H9 (cell line): ENCODE data around the gene CCDC102B. TPM values are rescaled to one million over a fixed set of nuclear protein-coding genes. Genes with fewer than 3 reads are reported as not detected.

Source experiments
- DNase-seq: peaks from one replicate; pipeline ENCODE4 v3.0.0-alpha.2; 2017
- H2AFZ ChIP-seq: one replicate; pipeline ENCODE4 v1.6.1; 2013; ENCODE audit warnings: mild to moderate bottlenecking, low read length, control low read depth, moderate library complexity
- H2AK5ac ChIP-seq: 2 replicates; pipeline ENCODE4 v1.6.1; 2013; ENCODE audit warnings: low read length, control low read depth, mixed read lengths; ENCODE audit not compliant: insufficient read length
- H2BK120ac ChIP-seq: one replicate; pipeline ENCODE4 v1.6.1; 2013; ENCODE audit warnings: low read depth, mild to moderate bottlenecking, low read length, control low read depth, inconsistent platforms; ENCODE audit not compliant: poor library complexity, severe bottlenecking
- H2BK12ac ChIP-seq: 2 replicates; pipeline ENCODE4 v1.6.1; 2013; ENCODE audit warnings: low read length, control low read depth, mixed read lengths, low read depth; ENCODE audit not compliant: insufficient read length
- H2BK15ac ChIP-seq: 2 replicates; pipeline ENCODE4 v1.6.1; 2013; ENCODE audit warnings: low read depth, low read length, control low read depth
- H2BK20ac ChIP-seq: one replicate; pipeline ENCODE4 v1.6.1; 2013; ENCODE audit warnings: low read depth, mild to moderate bottlenecking, low read length, control low read depth, inconsistent platforms; ENCODE audit not compliant: poor library complexity, severe bottlenecking
- H2BK5ac ChIP-seq: 2 replicates; pipeline ENCODE4 v1.6.1; 2013; ENCODE audit warnings: low read length, control low read depth, mixed read lengths; ENCODE audit not compliant: insufficient read length
- H3K14ac ChIP-seq: 2 replicates; pipeline ENCODE4 v1.6.1; 2013; ENCODE audit warnings: low read length, control low read depth; ENCODE audit not compliant: insufficient read depth
- H3K18ac ChIP-seq: 2 replicates; pipeline ENCODE4 v1.6.1; 2013; ENCODE audit warnings: low read depth, mild to moderate bottlenecking, mixed read lengths, low read length, control low read depth; ENCODE audit not compliant: insufficient read length
- H3K23ac ChIP-seq: 2 replicates; pipeline ENCODE4 v1.6.1; 2013; ENCODE audit warnings: low read length, control low read depth, mixed read lengths, low read depth; ENCODE audit not compliant: insufficient read length
- H3K23me2 ChIP-seq: 2 replicates; pipeline ENCODE4 v1.6.1; 2013; ENCODE audit warnings: low read depth, mild to moderate bottlenecking, mixed read lengths, low read length, control low read depth; ENCODE audit not compliant: insufficient read length, poor library complexity, severe bottlenecking
- H3K27ac ChIP-seq: 2 replicates; pipeline ENCODE4 v1.5.1; 2013; ENCODE audit warnings: low read length, control low read depth, mixed read lengths, low read depth; ENCODE audit not compliant: insufficient read length
- H3K27me3 ChIP-seq: 2 replicates; pipeline ENCODE4 v1.6.1; 2013; ENCODE audit warnings: low read length, control low read depth, inconsistent platforms; ENCODE audit not compliant: insufficient read depth
- H3K4ac ChIP-seq: 2 replicates; pipeline ENCODE4 v1.6.1; 2013; ENCODE audit warnings: low read depth, mild to moderate bottlenecking, control low read depth, inconsistent platforms, low read length, moderate library complexity
- H3K4me1 ChIP-seq: 2 replicates; pipeline ENCODE4 v1.6.1; 2013; ENCODE audit warnings: low read length, control low read depth, inconsistent platforms; ENCODE audit not compliant: insufficient read depth
- H3K4me2 ChIP-seq: 2 replicates; pipeline ENCODE4 v1.6.1; 2013; ENCODE audit warnings: low read length, control low read depth, mixed read lengths; ENCODE audit not compliant: insufficient read length, insufficient read depth
- H3K56ac ChIP-seq: 2 replicates; pipeline ENCODE4 v1.6.1; 2013; ENCODE audit warnings: low read depth, mild to moderate bottlenecking, mixed read lengths, low read length, control low read depth; ENCODE audit not compliant: insufficient read length
- H3K79me1 ChIP-seq: 2 replicates; pipeline ENCODE4 v1.6.1; 2013; ENCODE audit warnings: low read depth, mild to moderate bottlenecking, moderate library complexity, low read length, control low read depth, inconsistent platforms; ENCODE audit not compliant: insufficient read depth, poor library complexity, severe bottlenecking
- H3K79me2 ChIP-seq: 2 replicates; pipeline ENCODE4 v1.6.1; 2013; ENCODE audit warnings: low read length, control low read depth, inconsistent platforms; ENCODE audit not compliant: insufficient read depth
- H3K9ac ChIP-seq: 2 replicates; pipeline ENCODE4 v1.6.1; 2013; ENCODE audit warnings: low read length, control low read depth, mixed read lengths; ENCODE audit not compliant: insufficient read length; ENCODE audit errors: extremely low read depth
- H3K9me3 ChIP-seq: one replicate; pipeline ENCODE4 v1.6.1; 2013; ENCODE audit warnings: low read depth, low read length, inconsistent platforms; ENCODE audit not compliant: control insufficient read depth
- H3T11ph ChIP-seq: one replicate; pipeline ENCODE4 v1.6.1; 2013; ENCODE audit warnings: mild to moderate bottlenecking, low read length, control low read depth, inconsistent platforms
- H4K20me1 ChIP-seq: one replicate; pipeline ENCODE4 v1.6.1; 2013; ENCODE audit not compliant: control insufficient read depth, insufficient read length, insufficient read depth
- H4K5ac ChIP-seq: 2 replicates; pipeline ENCODE4 v1.6.1; 2013; ENCODE audit warnings: low read depth, mild to moderate bottlenecking, mixed read lengths, low read length, control low read depth; ENCODE audit not compliant: insufficient read length
- H4K8ac ChIP-seq: replicated peaks from 2 replicates; pipeline ENCODE4 v1.6.1; 2013; ENCODE audit warnings: low read length, control low read depth, mixed read lengths, low read depth; ENCODE audit not compliant: insufficient read length
- H4K91ac ChIP-seq: 2 replicates; pipeline ENCODE4 v1.6.1; 2013; ENCODE audit warnings: low read depth, mild to moderate bottlenecking, moderate library complexity, mixed read lengths, low read length, control low read depth; ENCODE audit not compliant: insufficient read length
- H3K27ac Mint-ChIP-seq, 3 experiments: 2 replicates in 2 of 3; 3 replicates in 1 of 3; pipeline ENCODE4 v1.8.0; 2020 to 2021; ENCODE audit warnings: mixed read lengths in 3 of 3, mild to moderate bottlenecking in 1 of 3, moderate library complexity in 1 of 3
- H3K27me3 Mint-ChIP-seq: 2 replicates; pipeline ENCODE4 v1.8.0; 2021; ENCODE audit warnings: low read depth, mild to moderate bottlenecking, moderate library complexity, mixed read lengths
- H3K36me3 Mint-ChIP-seq, 3 experiments: 2 replicates in 2 of 3; 3 replicates in 1 of 3; pipeline ENCODE4 v1.8.0; 2020 to 2021; ENCODE audit warnings: low read depth in 3 of 3, mixed read lengths in 3 of 3; ENCODE audit not compliant: insufficient read depth in 1 of 3
- H3K4me1 Mint-ChIP-seq, 2 experiments: 2 replicates each; pipeline ENCODE4 v1.8.0; 2020; ENCODE audit warnings: mixed read lengths in 2 of 2
- H3K4me3 Mint-ChIP-seq, 2 experiments: 2 replicates in 1 of 2; 3 replicates in 1 of 2; pipeline ENCODE4 v1.8.0; 2020 to 2021; ENCODE audit warnings: mild to moderate bottlenecking in 2 of 2, mixed read lengths in 2 of 2, moderate library complexity in 1 of 2
- H3K9me3 Mint-ChIP-seq, 2 experiments: 2 replicates in 1 of 2; 3 replicates in 1 of 2; pipeline ENCODE4 v1.8.0; 2020; ENCODE audit warnings: mild to moderate bottlenecking in 2 of 2, mixed read lengths in 2 of 2, moderate library complexity in 1 of 2
- WGBS: extraction: QIAGEN DNeasy Blood & Tissue Kit; methylation state at CpG from one replicate; pipeline ENCODE4 v1.1.7; 2013; ENCODE audit warnings: missing lambda C conversion rate, low lambda C conversion rate, mixed read lengths; ENCODE audit not compliant: insufficient read length; ENCODE audit errors: extremely low coverage; 5-methylcytosine and 5-hydroxymethylcytosine counted together
- total RNA-seq: library from RNA; stranded (reverse); gene quantifications from 2 replicates; pipeline ENCODE4 v1.2.1, GENCODE V29; 2021
- TF ChIP-seq, protein P1 (sequence below): fragments of 200-600 bp; sonication (generic); conservative IDR thresholded peaks from 3 replicates; pipeline ENCODE4 v1.8.0; 2021; ENCODE audit warnings: antibody characterized with exemption, mild to moderate bottlenecking

The CCDC102B gene
- total RNA-seq, 1 experiment from 2014 or later: 1.2 TPM

DNA sequence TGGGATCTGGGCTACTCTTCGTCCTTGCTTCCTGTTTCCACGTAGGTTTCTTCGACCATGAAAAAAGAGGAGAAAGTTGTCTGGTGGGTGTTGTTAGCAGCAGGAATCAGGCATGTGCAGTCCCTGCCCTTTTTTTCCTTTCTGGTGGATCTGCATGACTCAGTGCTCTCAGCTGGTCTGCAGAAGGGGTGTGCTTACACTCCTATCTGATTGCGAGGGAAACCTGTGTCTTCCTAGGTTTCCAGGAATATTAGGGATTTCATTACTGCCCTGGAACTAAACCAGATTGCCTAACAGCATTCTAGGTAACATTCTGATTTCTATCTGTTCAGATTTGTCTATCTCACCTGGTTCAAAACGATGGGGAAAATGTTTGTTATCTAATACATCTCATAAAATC, 174.3 kb downstream of the CCDC102B start:
- Histone ChIP-seq H3K27ac (no peak overlapping the region), H4K91ac (no peak overlapping the region), H4K8ac (no peak overlapping the region), H3K56ac (no peak overlapping the region), H2BK20ac (no peak overlapping the region), H3K23me2 (no peaks in the 10 kb centered on the region), H3K14ac (no peak overlapping the region), H3K23ac (no peak overlapping the region), H4K5ac (no peak overlapping the region), H3K9me3 (no peaks in the 10 kb centered on the region), H3K79me1 (no peaks in the 10 kb centered on the region), H2BK5ac (no peak overlapping the region), H2BK12ac (no peak overlapping the region), H3K4me1 (no peaks in the 10 kb centered on the region), H3K9ac (no peak overlapping the region), H3K79me2 (no peaks in the 10 kb centered on the region), H3K18ac (no peak overlapping the region), H3K4ac (no peak overlapping the region), H4K20me1 (no peaks in the 10 kb centered on the region), H2BK15ac (no peak overlapping the region), H3K27me3 (no peaks in the 10 kb centered on the region), H2AFZ (peak overlapping the region; percentile 3), H3K4me2 (no peak overlapping the region), H3T11ph (no peak overlapping the region), H2BK120ac (no peak overlapping the region), H2AK5ac (no peak overlapping the region)
- Mint-ChIP-seq H3K27me3 (no peaks in the 10 kb centered on the region), H3K9me3 (no peaks in the 10 kb centered on the region), H3K36me3 (no peaks in the 10 kb centered on the region), H3K4me1 (no peaks in the 10 kb centered on the region), H3K27ac (no peak overlapping the region), H3K4me3 (no peak overlapping the region)
- DNase-seq: no peak
- TF ChIP-seq, protein P1, sequence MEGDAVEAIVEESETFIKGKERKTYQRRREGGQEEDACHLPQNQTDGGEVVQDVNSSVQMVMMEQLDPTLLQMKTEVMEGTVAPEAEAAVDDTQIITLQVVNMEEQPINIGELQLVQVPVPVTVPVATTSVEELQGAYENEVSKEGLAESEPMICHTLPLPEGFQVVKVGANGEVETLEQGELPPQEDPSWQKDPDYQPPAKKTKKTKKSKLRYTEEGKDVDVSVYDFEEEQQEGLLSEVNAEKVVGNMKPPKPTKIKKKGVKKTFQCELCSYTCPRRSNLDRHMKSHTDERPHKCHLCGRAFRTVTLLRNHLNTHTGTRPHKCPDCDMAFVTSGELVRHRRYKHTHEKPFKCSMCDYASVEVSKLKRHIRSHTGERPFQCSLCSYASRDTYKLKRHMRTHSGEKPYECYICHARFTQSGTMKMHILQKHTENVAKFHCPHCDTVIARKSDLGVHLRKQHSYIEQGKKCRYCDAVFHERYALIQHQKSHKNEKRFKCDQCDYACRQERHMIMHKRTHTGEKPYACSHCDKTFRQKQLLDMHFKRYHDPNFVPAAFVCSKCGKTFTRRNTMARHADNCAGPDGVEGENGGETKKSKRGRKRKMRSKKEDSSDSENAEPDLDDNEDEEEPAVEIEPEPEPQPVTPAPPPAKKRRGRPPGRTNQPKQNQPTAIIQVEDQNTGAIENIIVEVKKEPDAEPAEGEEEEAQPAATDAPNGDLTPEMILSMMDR: no peak
- WGBS: no CpG with 5 or more reads among the region's 5 CpGs
